PC-9 (cell line): ENCODE data around the gene CEP76.

ENCODE experiments used
- CTCF ChIP-seq: fragments of 200-600 bp; sonication (generic); conservative IDR thresholded peaks from 2 replicates; pipeline ENCODE4 v1.6.1; 2017; ENCODE audit warnings: mixed run types, antibody characterized with exemption, mild to moderate bottlenecking, moderate library complexity
- EZH2 ChIP-seq: fragments of 200-600 bp; sonication (generic); IDR thresholded peaks from 2 replicates; pipeline ENCODE4 v1.8.0; 2017; ENCODE audit warnings: antibody characterized with exemption, low read depth

- TF ChIP-seq CTCF = no peak
- no peak for TF ChIP-seq EZH2
Measured at GRCh38 chr18:12657684-12658425, 44.7 kb downstream of the CEP76 start, which contains the start of gene SPIRE1.
